ENCODE results near the gene CDH9. TPM values are rescaled to one million over a fixed set of nuclear protein-coding genes. Genes with fewer than 3 reads are reported as not detected.
"Not testable (repeated sequence)": the region's sequence is repeated elsewhere in the genome, so short reads cannot be mapped to it uniquely, and the experiment has no call there.

Gene CDH9
- total RNA-seq, 1 donor from 2014 or later, result not detected

GRCh38 chr5:26955161-26955560 is 83.2 kb downstream of the CDH9 start:
- no peak for DNase-seq

- no peak for DNase-seq
Observed at GRCh38 chr5:26948921-26949320, 89.5 kb downstream of the CDH9 start.

GRCh38 chr5:26945901-26946300 is 92.5 kb downstream of the CDH9 start:
- no peak for DNase-seq

GRCh38 chr5:26942481-26942880 is 95.9 kb downstream of the CDH9 start:
- peak; percentile 14 for DNase-seq

- DNase-seq, result no peak
Observed at GRCh38 chr5:26940994-26941393, 97.4 kb downstream of the CDH9 start.

GRCh38 chr5:26932238-26932637 is 106.1 kb downstream of the CDH9 start:
- DNase-seq, result no peak

- DNase-seq, result no peak
Observed at GRCh38 chr5:26921439-26921838, 116.9 kb downstream of the CDH9 start.

- no peak for DNase-seq
Observed at GRCh38 chr5:26903469-26903868, 134.9 kb downstream of the CDH9 start.

GRCh38 chr5:26894719-26895263 is 143.6 kb downstream of the CDH9 start:
- no peak for DNase-seq

GRCh38 chr5:26893078-26893477 is 145.3 kb downstream of the CDH9 start:
- DNase-seq, result no peak

- no peak for DNase-seq
Observed at GRCh38 chr5:26889815-26890214, 148.6 kb downstream of the CDH9 start.

- no peak for DNase-seq
Observed at GRCh38 chr5:26884481-26884880, 153.9 kb downstream of the CDH9 start.

GRCh38 chr5:26883375-26883774 is 155.0 kb downstream of the CDH9 start:
- DNase-seq, result no peak

- DNase-seq, result no peak
Observed at GRCh38 chr5:26881901-26882300, 156.5 kb downstream of the CDH9 start.

GRCh38 chr5:26877154-26877553 is 161.2 kb downstream of the CDH9 start:
- no peak for DNase-seq

GRCh38 chr5:26872337-26872736 is 166.0 kb downstream of the CDH9 start:
- DNase-seq, result no peak

GRCh38 chr5:26869781-26870180 is 168.6 kb downstream of the CDH9 start:
- no peak for DNase-seq

- no peak for DNase-seq
Observed at GRCh38 chr5:26868504-26868903, 169.9 kb downstream of the CDH9 start.

- no peak for DNase-seq
Observed at GRCh38 chr5:26864061-26864460, 174.3 kb downstream of the CDH9 start.

GRCh38 chr5:26856238-26856637 is 182.1 kb downstream of the CDH9 start:
- no peak for DNase-seq

- not testable (repeated sequence) for DNase-seq
Observed at GRCh38 chr5:26852450-26852849, 185.9 kb downstream of the CDH9 start.

GRCh38 chr5:26847041-26847736 is 191.2 kb downstream of the CDH9 start:
- no peak for DNase-seq

- DNase-seq, result no peak
Observed at GRCh38 chr5:26843677-26844076, 194.7 kb downstream of the CDH9 start.

- no peak for DNase-seq
Observed at GRCh38 chr5:26833596-26833995, 204.8 kb downstream of the CDH9 start.
